ENCODE measurements around the gene HOXA9. TPM values are rescaled to one million over a fixed set of nuclear protein-coding genes. Genes with fewer than 3 reads are reported as not detected.

The HOXA9 gene
- total RNA-seq, 2 experiments from 2014 or later, result not detected

GRCh38 chr7:27171637-27172314 lies 6.4 kb upstream of the HOXA9 start:
- ChIA-PET POLR2A (no interaction called here), CTCF (interaction anchor here (1.2 to 4.2 kb wide), 3 partner anchors 10 to 1317 kb away, joined by 3 to 19 read pairs (median 4); no protein-coding TSS in a partner anchor)

- CTCF ChIA-PET, result no interaction called here
- POLR2A ChIA-PET, result no interaction called here
Observed at GRCh38 chr7:27171325-27171636, 5.9 kb upstream of the HOXA9 start.

- ChIA-PET POLR2A (no interaction called here), CTCF (interaction anchor here (0.8 kb wide), 1 partner anchor 10 kb away, joined by 3 read pairs; no protein-coding TSS in a partner anchor)
Observed at GRCh38 chr7:27170426-27171324, 5.3 kb upstream of the HOXA9 start.

- POLR2A ChIA-PET, result no interaction called here
- CTCF ChIA-PET, result interaction anchor here (0.8 kb wide), 1 partner anchor 9 kb away, joined by 3 read pairs; no protein-coding TSS in a partner anchor
Observed at GRCh38 chr7:27169658-27170425, 4.5 kb upstream of the HOXA9 start.

- CTCF ChIA-PET, result interaction anchor here (1.3 kb wide), 1 partner anchor 42 kb away, joined by 3 read pairs; no protein-coding TSS in a partner anchor
Observed at GRCh38 chr7:27168265-27168947, 3.1 kb upstream of the HOXA9 start.

GRCh38 chr7:27167916-27168264 lies 2.6 kb upstream of the HOXA9 start:
- ChIA-PET CTCF (interaction anchor here (1.3 kb wide), 1 partner anchor 42 kb away, joined by 3 read pairs; no protein-coding TSS in a partner anchor), POLR2A (no interaction called here)

More at GRCh38 chr7:27168265-27168947, 3.1 kb upstream of the HOXA9 start:
- POLR2A ChIA-PET, result no interaction called here

- ChIA-PET POLR2A (no interaction called here), CTCF (interaction anchor here (0.5 to 2.8 kb wide), 7 partner anchors 11 to 1341 kb away, joined by 3 to 8 read pairs (median 3); partner anchors contain the start of gene HOXA7)
Observed at GRCh38 chr7:27166531-27167505, 1.5 kb upstream of the HOXA9 start.

GRCh38 chr7:27165996-27166530 lies 726 bp upstream of the HOXA9 start:
- ChIA-PET CTCF (interaction anchor here (0.5 to 2.8 kb wide), 7 partner anchors 10 to 1340 kb away, joined by 3 to 8 read pairs (median 3); partner anchors contain the start of gene HOXA7), POLR2A (no interaction called here)

GRCh38 chr7:27164367-27165088 lies 809 bp downstream of the HOXA9 start:
- CTCF ChIA-PET, result interaction anchor here (2.8 kb wide), 1 partner anchor 10 kb away, joined by 8 read pairs; no protein-coding TSS in a partner anchor
- POLR2A ChIA-PET, result no interaction called here

GRCh38 chr7:27164045-27164366 lies 1.3 kb downstream of the HOXA9 start:
- ChIA-PET CTCF (interaction anchor here (2.8 kb wide), 1 partner anchor 9 kb away, joined by 8 read pairs; no protein-coding TSS in a partner anchor), POLR2A (no interaction called here)

- ChIA-PET CTCF (interaction anchor here (1.0 to 3.1 kb wide), 4 partner anchors 9 to 482 kb away, joined by 5 to 23 read pairs (median 14); partner anchors contain the start of gene HOXA10), POLR2A (interaction anchor here (0.8 kb wide), 1 partner anchor 962 kb away, joined by 3 read pairs; the partner anchor contains the start of gene CBX3)
Observed at GRCh38 chr7:27163288-27164044, 1.9 kb downstream of the HOXA9 start.

GRCh38 chr7:27162561-27163287 lies 2.6 kb downstream of the HOXA9 start:
- ChIA-PET CTCF (interaction anchor here (1.0 to 3.1 kb wide), 5 partner anchors 11 to 869 kb away, joined by 3 to 23 read pairs (median 10); partner anchors contain the start of gene HOXA10), POLR2A (interaction anchor here (0.8 kb wide), 1 partner anchor 961 kb away, joined by 3 read pairs; the partner anchor contains the start of gene CBX3)

- POLR2A ChIA-PET, result no interaction called here
Observed at GRCh38 chr7:27161721-27162560, 3.4 kb downstream of the HOXA9 start.

GRCh38 chr7:27161214-27161720 lies 4.1 kb downstream of the HOXA9 start:
- POLR2A ChIA-PET, result no interaction called here
- CTCF ChIA-PET, result interaction anchor here (0.6 to 3.1 kb wide), 25 partner anchors 9 to 1269 kb away, joined by 3 to 23 read pairs (median 3); partner anchors contain the start of genes HOXA10, HOXA3, HOXA4 and HOXA6

More at GRCh38 chr7:27161721-27162560, 3.4 kb downstream of the HOXA9 start:
- CTCF ChIA-PET, result interaction anchor here (1.0 to 3.1 kb wide), 10 partner anchors 9 to 1269 kb away, joined by 3 to 23 read pairs (median 6); partner anchors contain the start of genes HOXA10 and HOXA3
